ENCODE data around the gene MAPK10. TPM values are rescaled to one million over a fixed set of nuclear protein-coding genes. Genes with fewer than 3 reads are reported as not detected.

Gene MAPK10
- total RNA-seq, 1 donor from 2014 or later: 3.2 TPM

- DNase-seq (no peak), ATAC-seq (no peak)
- intact Hi-C loops (cut with micrococcal nuclease): no loop called here
Measured at GRCh38 chr4:86131456-86131855, 228.4 kb downstream of the MAPK10 start.

GRCh38 chr4:86130160-86130933 lies 229.5 kb downstream of the MAPK10 start:
- ATAC-seq: no peak
- intact Hi-C loops (cut with micrococcal nuclease): no loop called here
- no peak for DNase-seq

- intact Hi-C loops (cut with micrococcal nuclease): no loop called here
- DNase-seq (no peak), ATAC-seq (no peak)
Measured at GRCh38 chr4:86129546-86129945, 230.3 kb downstream of the MAPK10 start.

- DNase-seq (no peak), ATAC-seq (no peak)
- intact Hi-C loops (cut with micrococcal nuclease): no loop called here
Measured at GRCh38 chr4:86122404-86122803, 237.4 kb downstream of the MAPK10 start.

GRCh38 chr4:86118711-86119110 lies 241.1 kb downstream of the MAPK10 start:
- intact Hi-C loops (cut with micrococcal nuclease): no loop called here
- DNase-seq: no peak
- ATAC-seq: no peak

- ATAC-seq (no peak), DNase-seq (no peak)
- intact Hi-C loops (cut with micrococcal nuclease): no loop called here
Measured at GRCh38 chr4:86117705-86118302, 242.0 kb downstream of the MAPK10 start.

GRCh38 chr4:86114563-86114962 lies 245.3 kb downstream of the MAPK10 start:
- DNase-seq: no peak
- intact Hi-C loops (cut with micrococcal nuclease): no loop called here
- no peak for ATAC-seq

GRCh38 chr4:86108834-86109233 lies 251.0 kb downstream of the MAPK10 start:
- ATAC-seq: no peak
- intact Hi-C loops (cut with micrococcal nuclease): no loop called here
- no peak for DNase-seq

GRCh38 chr4:86108137-86108536 lies 251.7 kb downstream of the MAPK10 start:
- intact Hi-C loops (cut with micrococcal nuclease): no loop called here
- no peak for DNase-seq
- no peak for ATAC-seq

GRCh38 chr4:86107112-86107511 lies 252.7 kb downstream of the MAPK10 start:
- intact Hi-C loops (cut with micrococcal nuclease): no loop called here
- no peak for ATAC-seq
- DNase-seq: no peak

GRCh38 chr4:86106475-86106874 lies 253.4 kb downstream of the MAPK10 start:
- intact Hi-C loops (cut with micrococcal nuclease): no loop called here
- ATAC-seq (no peak), DNase-seq (no peak)

- intact Hi-C loops (cut with micrococcal nuclease): no loop called here
- no peak for ATAC-seq
- DNase-seq: no peak
Measured at GRCh38 chr4:86101841-86102240, 258.0 kb downstream of the MAPK10 start.

- ATAC-seq (no peak), DNase-seq (no peak)
- intact Hi-C loops (cut with micrococcal nuclease): no loop called here
Measured at GRCh38 chr4:86101410-86101809, 258.4 kb downstream of the MAPK10 start.

- ATAC-seq (no peak), DNase-seq (no peak)
- intact Hi-C loops (cut with micrococcal nuclease): no loop called here
Measured at GRCh38 chr4:86100539-86101215, 259.2 kb downstream of the MAPK10 start.

- ATAC-seq (no peak), DNase-seq (no peak)
- intact Hi-C loops (cut with micrococcal nuclease): no loop called here
Measured at GRCh38 chr4:86099348-86099747, 260.5 kb downstream of the MAPK10 start.

GRCh38 chr4:86098691-86099090 lies 261.2 kb downstream of the MAPK10 start:
- intact Hi-C loops (cut with micrococcal nuclease): no loop called here
- ATAC-seq (no peak), DNase-seq (no peak)

- DNase-seq: no peak
- intact Hi-C loops (cut with micrococcal nuclease): no loop called here
- no peak for ATAC-seq
Measured at GRCh38 chr4:86096373-86096772, 263.5 kb downstream of the MAPK10 start.

GRCh38 chr4:86092684-86093083 lies 267.2 kb downstream of the MAPK10 start:
- ATAC-seq: no peak
- intact Hi-C loops (cut with micrococcal nuclease): no loop called here
- no peak for DNase-seq

GRCh38 chr4:86091201-86091600 lies 268.7 kb downstream of the MAPK10 start:
- ATAC-seq: no peak
- no peak for DNase-seq
- intact Hi-C loops (cut with micrococcal nuclease): no loop called here

- intact Hi-C loops (cut with micrococcal nuclease): no loop called here
- no peak for ATAC-seq
- DNase-seq: no peak
Measured at GRCh38 chr4:86089781-86090323, 270.0 kb downstream of the MAPK10 start.
